ENCODE measurements around the gene CNOT2.

CNOT2 gene

GRCh38 chr12:70306676-70307075 lies 63.4 kb downstream of the CNOT2 start:
- no peak for DNase-seq

DNA sequence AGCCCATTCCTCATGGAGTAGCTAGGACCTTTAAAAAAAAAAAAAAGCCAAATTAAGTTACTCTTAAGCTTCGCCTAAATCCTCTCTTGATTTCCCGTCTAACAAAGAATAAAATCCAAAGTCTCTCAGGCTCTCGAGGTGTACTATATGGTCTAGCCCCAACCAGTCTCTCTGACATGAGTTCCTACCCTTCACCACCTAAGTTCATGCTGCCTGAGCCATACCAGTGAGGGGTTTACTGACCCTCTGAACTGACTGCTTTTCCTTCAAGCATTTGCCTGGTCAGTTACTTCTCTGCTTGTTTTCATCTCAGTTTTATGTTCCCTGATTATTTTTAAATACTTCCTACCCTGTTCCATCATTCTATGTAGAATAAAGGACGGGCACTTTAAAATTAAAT lies 64.6 kb downstream of the CNOT2 start:
- DNase-seq: no peak

- DNase-seq: no peak
Observed at GRCh38 chr12:70309348-70309747, 66.1 kb downstream of the CNOT2 start.

DNA sequence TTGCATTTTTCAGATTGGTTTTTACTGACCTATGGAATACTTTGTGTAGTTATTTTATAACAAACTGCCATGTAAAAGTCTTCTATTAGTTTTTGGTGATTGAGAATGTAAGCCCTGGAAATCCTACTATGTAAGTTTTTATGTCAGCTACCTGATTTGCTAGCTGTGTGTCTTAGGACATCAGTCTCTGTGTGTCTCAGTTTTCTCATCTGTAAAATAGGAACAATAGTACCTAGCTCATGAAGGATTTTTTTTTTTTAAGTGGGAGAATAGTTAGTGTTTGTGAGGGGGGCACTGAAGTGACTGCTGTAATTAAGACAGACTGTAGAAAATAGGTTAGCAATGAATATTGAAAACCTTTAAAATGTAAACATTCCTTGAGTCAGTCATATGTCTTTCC lies 70.9 kb downstream of the CNOT2 start:
- no peak for DNase-seq

DNA sequence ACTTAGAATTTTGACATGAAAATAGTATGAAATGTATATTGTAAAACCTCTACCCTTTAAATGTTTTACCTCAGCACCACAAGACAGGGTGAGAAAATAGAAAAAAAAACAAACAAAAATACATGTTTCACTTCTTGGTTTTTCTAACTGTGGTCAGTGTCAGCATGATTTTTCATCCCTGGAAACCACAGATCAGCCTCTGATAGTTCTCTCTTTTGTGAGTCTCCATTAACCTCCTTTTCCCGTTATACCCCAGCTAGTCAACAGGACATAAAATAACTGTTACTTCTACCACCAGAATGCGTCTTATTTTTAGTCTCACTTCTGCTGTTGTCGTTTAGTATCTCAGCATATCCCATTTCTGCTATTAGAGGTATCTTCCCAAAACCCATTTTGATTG lies 74.5 kb downstream of the CNOT2 start:
- peak; percentile 58 to 64 for DNase-seq

DNA sequence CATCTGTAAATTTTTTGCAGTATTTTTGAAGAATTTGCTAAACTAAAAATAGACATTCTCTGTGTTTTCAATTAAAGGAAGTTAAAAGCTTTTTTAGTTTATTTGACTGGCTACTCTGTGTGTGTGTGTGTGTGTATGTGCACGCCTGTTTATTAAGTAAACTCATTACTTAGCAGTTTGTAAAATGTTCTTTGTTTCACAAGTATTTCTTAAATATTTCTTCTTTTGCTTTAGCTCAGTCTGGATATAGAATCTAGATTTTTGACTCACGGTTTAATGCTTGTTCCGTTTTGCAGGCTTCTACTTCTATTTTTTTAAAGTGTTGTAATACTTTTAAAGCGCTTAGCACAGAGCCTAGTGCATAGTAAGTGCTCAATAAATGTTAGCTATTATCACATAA lies 76.4 kb downstream of the CNOT2 start:
- DNase-seq: peak; percentile 63 to 65

- DNase-seq: no peak
Observed at GRCh38 chr12:70321191-70321590, 78.0 kb downstream of the CNOT2 start.

DNA sequence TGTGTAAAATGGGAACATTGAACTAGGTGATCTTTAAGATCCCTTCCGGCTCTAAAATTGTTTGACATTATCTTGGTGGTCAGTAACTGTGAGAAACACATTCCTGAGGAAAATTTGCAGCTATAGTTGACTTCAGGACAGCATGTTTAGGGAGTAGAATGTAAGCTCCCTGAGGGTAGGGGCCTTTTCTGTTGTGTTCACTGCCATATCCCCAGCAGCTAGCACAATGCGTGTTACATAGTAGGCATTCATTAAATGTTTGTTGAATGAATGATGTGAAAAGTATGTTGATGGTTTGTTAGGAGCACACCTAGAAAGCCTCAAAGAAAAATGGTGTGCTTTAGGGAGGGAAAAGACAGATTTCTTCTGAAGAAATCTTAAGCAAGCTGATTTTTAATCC lies 84.3 kb downstream of the CNOT2 start:
- DNase-seq: no peak

DNA sequence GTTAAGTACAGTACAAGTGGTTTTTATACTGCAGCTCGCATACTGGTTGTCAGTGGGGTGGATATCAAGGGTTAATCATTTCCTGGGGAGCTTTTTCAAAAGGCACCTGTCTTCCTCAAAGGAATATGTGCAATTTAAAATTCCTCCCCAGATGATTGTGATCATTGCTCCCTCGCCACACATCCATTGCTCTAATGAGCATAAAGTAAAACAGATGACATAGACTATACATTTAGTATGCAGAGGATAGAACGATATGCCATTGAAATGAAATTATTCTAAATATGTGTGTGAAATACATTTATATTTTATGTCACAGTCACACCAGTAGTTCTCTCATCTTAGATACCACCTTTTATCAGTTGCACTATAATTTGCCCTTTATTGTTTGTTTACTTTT lies 86.5 kb downstream of the CNOT2 start:
- no peak for DNase-seq

DNA sequence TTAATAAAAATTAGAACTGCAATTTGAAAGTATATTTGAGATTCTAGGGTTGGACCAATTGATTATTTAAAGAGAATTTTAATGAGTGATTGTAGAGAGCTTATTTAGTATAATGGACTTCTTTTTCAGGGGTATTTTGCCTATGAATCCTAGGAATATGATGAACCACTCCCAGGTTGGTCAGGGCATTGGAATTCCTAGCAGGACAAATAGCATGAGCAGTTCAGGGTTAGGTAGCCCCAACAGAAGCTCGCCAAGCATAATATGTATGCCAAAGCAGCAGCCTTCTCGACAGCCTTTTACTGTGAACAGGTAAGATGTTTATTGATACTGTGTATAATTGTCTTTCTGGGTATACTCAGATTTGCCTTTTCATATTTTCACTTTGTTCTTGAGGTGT lies 86.9 kb downstream of the CNOT2 start:
- DNase-seq: no peak

GRCh38 chr12:70332236-70332635 lies 89.0 kb downstream of the CNOT2 start:
- DNase-seq: no peak

DNA sequence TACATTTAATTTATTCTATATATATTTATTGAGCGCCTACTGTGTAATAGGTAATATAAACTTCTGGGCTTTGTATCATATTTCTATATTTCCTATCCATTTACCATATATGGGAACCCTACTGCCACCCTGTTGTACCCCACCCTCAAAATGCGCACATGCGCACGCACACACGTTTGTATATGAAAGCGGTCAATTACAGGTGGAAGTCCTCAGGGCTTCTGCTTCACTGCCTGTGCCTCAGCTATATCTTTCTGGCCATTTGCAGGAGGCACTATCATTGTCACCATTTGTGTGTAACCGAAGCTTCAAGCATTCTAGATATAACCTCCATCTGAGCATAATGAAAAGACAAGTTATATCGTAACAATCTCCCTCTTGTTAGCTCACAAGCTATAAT lies 91.5 kb downstream of the CNOT2 start:
- no peak for DNase-seq

GRCh38 chr12:70338531-70338930 lies 95.3 kb downstream of the CNOT2 start:
- no peak for DNase-seq

GRCh38 chr12:70351076-70351475 lies 107.8 kb downstream of the CNOT2 start:
- DNase-seq: no peak

DNA sequence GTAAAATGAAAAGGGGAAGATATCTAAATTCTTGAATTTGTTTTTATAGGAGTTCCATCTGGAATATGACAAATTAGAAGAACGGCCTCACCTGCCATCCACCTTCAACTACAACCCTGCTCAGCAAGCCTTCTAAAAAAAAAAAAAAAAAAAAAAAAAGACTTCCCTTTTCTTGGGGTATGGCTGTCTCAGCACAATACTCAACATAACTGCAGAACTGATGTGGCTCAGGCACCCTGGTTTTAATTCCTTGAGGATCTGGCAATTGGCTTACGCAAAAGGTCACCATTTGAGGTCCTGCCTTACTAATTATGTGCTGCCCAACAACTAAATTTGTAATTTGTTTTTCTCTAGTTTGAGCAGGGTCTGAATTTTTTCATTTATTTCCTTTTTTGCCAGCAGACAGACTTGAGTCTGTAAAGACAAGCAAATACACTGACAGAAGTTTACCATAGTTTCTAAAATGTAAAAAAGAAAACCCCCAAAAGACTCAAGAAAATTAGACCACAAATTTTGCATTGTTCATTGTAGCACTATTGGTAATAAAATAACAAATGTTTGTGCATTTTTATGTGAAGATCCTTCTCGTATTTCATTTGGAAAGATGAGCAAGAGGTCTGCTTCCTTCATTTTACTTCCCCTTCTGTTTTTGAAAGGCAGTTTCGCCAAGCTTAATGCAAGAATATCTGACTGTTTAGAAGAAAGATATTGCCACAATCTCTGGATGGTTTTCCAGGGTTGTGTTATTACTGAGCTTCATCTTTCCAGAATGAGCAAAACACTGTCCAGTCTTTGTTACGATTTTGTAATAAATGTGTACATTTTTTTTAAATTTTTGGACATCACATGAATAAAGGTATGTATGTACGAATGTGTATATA lies 110.8 kb downstream of the CNOT2 start:
- DNase-seq: peak; percentile 74 to 79

- DNase-seq: peak; percentile 47 to 55
Observed at GRCh38 chr12:70354787-70355186, 111.6 kb downstream of the CNOT2 start.

DNA sequence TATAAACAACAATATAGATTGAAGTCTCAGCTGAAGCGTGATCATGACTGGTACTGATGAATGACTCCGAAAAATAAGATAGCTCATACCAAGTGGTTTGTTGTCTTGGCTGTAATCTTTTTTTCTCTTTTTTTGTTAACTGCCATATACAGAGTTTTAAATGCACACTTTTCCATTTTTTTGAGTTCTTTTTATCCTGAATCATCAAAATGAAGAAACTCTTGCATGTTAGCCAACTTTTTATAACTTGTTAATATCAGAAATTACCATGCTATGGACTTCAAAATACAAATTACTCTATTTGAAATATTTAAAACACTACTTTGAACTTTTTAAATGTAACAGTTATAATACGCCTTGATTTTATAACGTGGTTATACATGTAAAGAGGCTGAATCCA lies 112.7 kb downstream of the CNOT2 start:
- DNase-seq: no peak

- no peak for DNase-seq
Observed at GRCh38 chr12:70359458-70360197, 116.4 kb downstream of the CNOT2 start.

DNA sequence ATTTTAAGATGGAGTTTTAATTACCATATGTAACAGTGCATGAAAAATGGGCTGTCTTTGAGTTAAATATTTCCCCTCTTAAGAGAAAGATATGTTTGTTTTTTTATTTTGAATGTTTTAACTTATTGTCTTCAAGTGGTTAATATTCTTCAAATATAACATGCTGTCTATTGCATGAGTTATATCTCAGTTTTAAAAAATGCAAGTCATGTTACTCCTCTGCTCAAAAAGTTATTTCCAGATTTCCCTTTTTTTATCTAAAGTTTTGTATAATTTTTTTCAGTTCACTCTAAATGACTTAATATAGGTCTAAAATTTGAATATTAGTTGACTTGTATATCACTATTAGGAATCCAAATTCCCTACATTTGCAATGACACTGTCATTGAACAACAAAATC lies 117.0 kb downstream of the CNOT2 start:
- no peak for DNase-seq

GRCh38 chr12:70364695-70365397 lies 121.6 kb downstream of the CNOT2 start:
- DNase-seq: no peak

GRCh38 chr12:70365398-70365647 lies 122.1 kb downstream of the CNOT2 start:
- DNase-seq: no peak

GRCh38 chr12:70365648-70366518 lies 122.7 kb downstream of the CNOT2 start, which contains the start of gene KCNMB4:
TSS of gene KCNMB4 (plus strand) at chr12:70366290. CDS start at chr12:70366735, 445 bp downstream.
- DNase-seq: peak; percentile 36 to 39
